ENCODE measurements around the gene TRRAP.

Gene TRRAP

GRCh38 chr7:98848918-98849317 lies 29.4 kb upstream of the TRRAP start:
- H3K27me3 Mint-ChIP-seq (ENCODE audit: low read depth, poor library complexity): peaks cover 11% of the 10 kb centered on the region
- DNase-seq: no peak
- peaks cover 23% of the 10 kb centered on the region for H3K4me1 Mint-ChIP-seq
- H3K9me3 Mint-ChIP-seq: no peaks in the 10 kb centered on the region
- no peak for TF ChIP-seq CTCF (IDR thresholded peaks at IDR 0.05)
- H3K27ac Mint-ChIP-seq: no peak overlapping the region
- H3K4me3 Mint-ChIP-seq: no peak overlapping the region
- no peaks in the 10 kb centered on the region for H3K36me3 Mint-ChIP-seq (ENCODE audit: low read depth)

DNA sequence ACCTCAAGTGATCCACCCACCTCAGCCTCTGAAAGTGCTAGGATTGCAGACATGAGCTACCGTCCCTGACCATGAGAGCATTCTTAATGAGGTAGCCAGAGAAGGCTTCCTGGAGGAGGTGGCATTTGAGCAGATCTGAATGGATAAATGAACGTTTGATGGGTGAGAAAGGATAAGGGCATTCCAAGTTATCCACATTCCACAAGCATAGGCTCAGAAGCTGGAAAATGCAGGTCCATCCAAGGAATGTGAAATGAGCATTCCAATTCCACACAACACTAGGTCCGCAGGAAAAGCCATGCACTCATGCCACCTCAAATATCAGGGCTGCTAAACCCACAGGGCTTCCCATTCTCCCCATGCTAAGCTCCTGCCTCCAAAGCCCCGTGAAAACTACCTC lies 25.5 kb upstream of the TRRAP start:
- no peaks in the 10 kb centered on the region for H3K9me3 Mint-ChIP-seq
- H3K36me3 Mint-ChIP-seq (ENCODE audit: low read depth): no peaks in the 10 kb centered on the region
- no peak for DNase-seq
- no peak overlapping the region for H3K27ac Mint-ChIP-seq
- peaks cover 24% of the 10 kb centered on the region for H3K4me1 Mint-ChIP-seq
- no peak for TF ChIP-seq CTCF (IDR thresholded peaks at IDR 0.05)
- no peak overlapping the region for H3K4me3 Mint-ChIP-seq
- peaks cover 6% of the 10 kb centered on the region for H3K27me3 Mint-ChIP-seq (ENCODE audit: low read depth, poor library complexity)

DNA sequence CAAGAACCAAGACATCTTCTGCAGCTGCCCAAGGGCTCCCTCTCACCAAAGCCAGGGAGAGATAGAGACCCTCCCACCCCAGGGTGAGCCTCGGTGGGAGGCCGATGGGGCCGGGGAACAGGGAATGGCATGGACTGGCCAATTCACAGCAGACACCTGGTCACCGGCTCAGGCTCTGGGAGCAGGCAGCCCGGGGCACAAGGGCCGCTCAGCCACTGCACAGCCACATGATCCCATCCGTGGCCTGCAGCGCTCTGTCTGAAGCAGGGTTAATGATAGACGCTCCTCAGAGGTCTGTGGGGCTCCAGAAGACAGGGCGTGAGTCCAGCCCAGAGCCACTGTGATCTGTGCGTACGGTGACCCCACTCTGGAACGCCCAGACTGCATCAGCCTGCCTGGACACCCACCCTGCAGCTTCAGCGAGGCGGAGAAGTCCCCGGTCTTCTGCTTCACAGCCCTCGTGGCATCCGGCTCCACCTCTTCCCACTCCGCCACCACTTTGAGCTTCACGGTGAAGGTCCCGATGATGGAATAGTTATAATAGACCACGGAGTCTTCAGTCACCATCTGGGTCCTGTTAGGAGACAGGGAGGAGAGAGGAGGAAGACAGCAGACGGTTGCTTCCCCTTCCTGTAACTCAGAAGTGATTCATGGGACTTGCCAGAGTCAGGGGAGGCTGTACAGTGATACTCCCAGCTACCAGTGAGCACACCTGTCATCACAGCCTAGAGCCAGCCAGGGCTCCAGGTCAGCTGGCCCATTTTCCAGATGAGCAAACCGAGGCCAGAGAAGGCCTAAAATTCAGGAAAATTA lies 22.5 kb upstream of the TRRAP start:
- Mint-ChIP-seq H3K36me3 (ENCODE audit: low read depth) (no peaks in the 10 kb centered on the region), H3K27ac (no peak overlapping the region), H3K4me1 (peaks cover 21% of the 10 kb centered on the region), H3K27me3 (ENCODE audit: low read depth, poor library complexity) (peaks cover 22% of the 10 kb centered on the region), H3K4me3 (no peak overlapping the region), H3K9me3 (no peaks in the 10 kb centered on the region)
- TF ChIP-seq CTCF (IDR thresholded peaks at IDR 0.05): no peak
- DNase-seq: no peak

- no peaks in the 10 kb centered on the region for H3K36me3 Mint-ChIP-seq (ENCODE audit: low read depth)
- H3K27me3 Mint-ChIP-seq (ENCODE audit: low read depth, poor library complexity): peaks cover 43% of the 10 kb centered on the region
- H3K27ac Mint-ChIP-seq: no peak overlapping the region
- no peak overlapping the region for H3K4me3 Mint-ChIP-seq
- H3K9me3 Mint-ChIP-seq: no peaks in the 10 kb centered on the region
- no peak for DNase-seq
- peaks cover 5% of the 10 kb centered on the region for H3K4me1 Mint-ChIP-seq
- no peak for TF ChIP-seq CTCF (IDR thresholded peaks at IDR 0.05)
Observed at GRCh38 chr7:98860071-98860470, 18.3 kb upstream of the TRRAP start.

DNA sequence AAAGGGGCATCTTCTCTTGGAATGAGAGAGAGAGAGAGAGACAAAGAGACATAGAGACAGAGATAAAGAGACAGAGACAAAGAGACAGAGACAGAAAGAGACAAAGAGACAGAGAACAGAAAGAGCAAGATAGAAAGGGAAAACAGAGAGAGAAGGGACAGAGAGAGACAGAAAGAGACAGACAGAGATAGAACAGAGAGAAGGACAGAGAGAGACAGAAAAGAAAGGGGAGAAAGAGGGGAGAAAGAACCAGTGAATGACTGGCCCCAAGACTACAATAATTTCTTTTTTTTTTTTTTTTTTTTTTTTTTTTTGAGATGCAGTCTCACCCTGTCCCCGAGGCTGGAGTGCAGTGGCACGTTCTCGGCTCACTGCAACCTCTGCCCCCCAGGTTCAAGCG lies 16.1 kb upstream of the TRRAP start:
- no peak for TF ChIP-seq CTCF (IDR thresholded peaks at IDR 0.05)
- H3K9me3 Mint-ChIP-seq: no peaks in the 10 kb centered on the region
- DNase-seq: no peak
- H3K27me3 Mint-ChIP-seq (ENCODE audit: low read depth, poor library complexity): peaks cover 53% of the 10 kb centered on the region
- no peak overlapping the region for H3K27ac Mint-ChIP-seq
- H3K4me3 Mint-ChIP-seq: no peak overlapping the region
- H3K36me3 Mint-ChIP-seq (ENCODE audit: low read depth): no peaks in the 10 kb centered on the region
- peaks cover 7% of the 10 kb centered on the region for H3K4me1 Mint-ChIP-seq
